HepG2 (cell line): ENCODE data around the gene PTPRO. TPM values are rescaled to one million over a fixed set of nuclear protein-coding genes. Genes with fewer than 3 reads are reported as not detected.

Experiments used
- ATAC-seq: fragments of 200-7000 bp; cut with Tn5 transposase; 3 replicates; pipeline ENCODE4 v1.9.1; 2020; ENCODE audit warnings: mild to moderate bottlenecking, moderate library complexity
- BruUV-seq: library from RNA; stranded (reverse); fragments of 400-500 nt; replicated peaks from 2 replicates; lab custom pipeline; 2021; lab: Mats Ljungman, UMichigan
- CTCF ChIA-PET: fragments of 300-600 bp; formaldehyde crosslinking; extraction: SDS; loops from one replicate; lab custom pipeline; 2021; ENCODE audit warnings: low total read pairs, inconsistent platforms, low intra/inter-chr PET ratio; lab: Yijun Ruan, JAX
- POLR2A ChIA-PET: fragments of 350-600 bp; sonication (Branson Sonifier 250); formaldehyde crosslinking; loops from one replicate; lab custom pipeline; 2020; ENCODE audit warnings: antibody characterized with exemption, inconsistent platforms; lab: Yijun Ruan, JAX
- DNase-seq: peaks from one replicate; pipeline ENCODE4 v3.0.0-alpha.2; 2015; ENCODE audit warnings: low spot score
- FAIRE-seq: peaks from 3 replicates; lab custom pipeline; 2011; peaks lifted over from hg19 to GRCh38; lab: Jason Lieb, UNC
- H2AFZ ChIP-seq: one replicate; pipeline ENCODE4 v1.6.1; 2011; ENCODE audit warnings: low read length, inconsistent platforms
- H3K27ac ChIP-seq: fragments of 300-600 bp; 3 replicates; pipeline ENCODE4 v1.8.0; 2011; ENCODE audit warnings: mixed run types, mild to moderate bottlenecking, mixed read lengths, low read length, inconsistent platforms; ENCODE audit not compliant: insufficient read depth; ENCODE audit errors: extremely low read length
- H3K27me3 ChIP-seq, 2 experiments: fragments of 200-600 bp in 1 of 2; 2 replicates in 1 of 2; 3 replicates in 1 of 2; pipeline versions ENCODE4 v1.6.0 to v1.8.0; 2011; ENCODE audit warnings: low read length in 2 of 2, mild to moderate bottlenecking in 2 of 2, moderate library complexity in 2 of 2, inconsistent platforms in 1 of 2; ENCODE audit not compliant: insufficient read depth in 2 of 2, control insufficient read depth in 1 of 2
- H3K36me3 ChIP-seq, 2 experiments: fragments of 200-600 bp in 1 of 2; replicated peaks in 1 of 2; 2 replicates in 1 of 2; 3 replicates in 1 of 2; pipeline versions ENCODE4 v1.5.1 to v1.8.0; 2011; ENCODE audit warnings: low read length in 2 of 2, inconsistent platforms in 1 of 2; ENCODE audit not compliant: insufficient read depth in 2 of 2, control insufficient read depth in 1 of 2
- H3K4me1 ChIP-seq: 2 replicates; pipeline ENCODE4 v1.5.1; 2012; ENCODE audit warnings: low read length, inconsistent platforms; ENCODE audit not compliant: insufficient read depth
- H3K4me2 ChIP-seq: 2 replicates; pipeline ENCODE4 v1.6.0; 2011; ENCODE audit warnings: low read depth, low read length, inconsistent platforms
- H3K4me3 ChIP-seq, 3 experiments: fragments of 200-600 bp in 1 of 3; sonication (generic), shearing (Covaris generic) in 1 of 3; replicated peaks in 1 of 3; 2 replicates each; pipeline ENCODE4 v1.5.1; 2011 to 2016; ENCODE audit warnings: low read length in 3 of 3, inconsistent platforms in 2 of 3, low read depth in 2 of 3, mild to moderate bottlenecking in 2 of 3, control low read depth in 1 of 3, mixed read lengths in 1 of 3; ENCODE audit not compliant: insufficient read depth in 1 of 3
- H3K79me2 ChIP-seq: one replicate; pipeline ENCODE4 v1.6.1; 2011; ENCODE audit warnings: low read length, inconsistent platforms; ENCODE audit not compliant: insufficient read depth
- H3K9ac ChIP-seq: 2 replicates; pipeline ENCODE4 v1.6.0; 2011; ENCODE audit warnings: mild to moderate bottlenecking, low read depth, low read length, inconsistent platforms; ENCODE audit not compliant: insufficient read depth
- H3K9me3 ChIP-seq: 2 replicates; pipeline ENCODE4 v1.5.1; 2012; ENCODE audit warnings: mild to moderate bottlenecking, low read length
- H4K20me1 ChIP-seq: 2 replicates; pipeline ENCODE4 v1.6.0; 2011; ENCODE audit warnings: inconsistent platforms, mild to moderate bottlenecking, low read length, moderate library complexity; ENCODE audit not compliant: insufficient read depth
- JUND ChIP-seq: sonication (generic); formaldehyde crosslinking; IDR thresholded peaks from 2 replicates; pipeline ENCODE4 v1.8.0; 2022; ENCODE audit warnings: mild to moderate bottlenecking, missing genetic modification reagents
- MNT ChIP-seq: fragments of 450-650 bp; IDR thresholded peaks from 2 replicates; pipeline ENCODE4 v1.6.1; 2016
- NPAS2 ChIP-seq: sonication (generic); formaldehyde crosslinking; IDR thresholded peaks from 2 replicates; pipeline ENCODE4 v1.8.0; 2022; ENCODE audit warnings: mild to moderate bottlenecking, missing genetic modification reagents, borderline replicate concordance
- TFDP2 ChIP-seq: sonication (generic); formaldehyde crosslinking; IDR thresholded peaks from 2 replicates; pipeline ENCODE4 v1.4.0; 2020; ENCODE audit warnings: missing genetic modification reagents
- YEATS2 ChIP-seq: sonication (generic); formaldehyde crosslinking; IDR thresholded peaks from 2 replicates; pipeline ENCODE4 v1.4.0; 2020; ENCODE audit warnings: missing genetic modification reagents, borderline replicate concordance
- ZBTB2 ChIP-seq: sonication (generic); formaldehyde crosslinking; IDR thresholded peaks from 2 replicates; pipeline ENCODE4 v1.8.0; 2022; ENCODE audit warnings: low read depth, missing genetic modification reagents
- ZBTB26 ChIP-seq: IDR thresholded peaks from 2 replicates; pipeline ENCODE4 v1.6.1; 2016; ENCODE audit warnings: missing compliant biosample characterization, missing genetic modification reagents, borderline replicate concordance
- ZNF431 ChIP-seq: sonication (generic); formaldehyde crosslinking; IDR thresholded peaks from 2 replicates; pipeline ENCODE4 v1.9.0; 2022; ENCODE audit warnings: missing genetic modification reagents, low read depth, mild to moderate bottlenecking, borderline replicate concordance
- ZNF670 ChIP-seq: sonication (generic); formaldehyde crosslinking; IDR thresholded peaks from 2 replicates; pipeline ENCODE4 v1.8.0; 2022; ENCODE audit warnings: mild to moderate bottlenecking, missing genetic modification reagents, borderline replicate concordance
- ZZZ3 ChIP-seq: sonication (generic); formaldehyde crosslinking; IDR thresholded peaks from 2 replicates; pipeline ENCODE4 v1.4.0; 2020; ENCODE audit warnings: missing genetic modification reagents, mild to moderate bottlenecking, borderline replicate concordance
- WGBS: methylation state at CpG from one replicate; pipeline ENCODE4 v1.1.6; 2017; ENCODE audit warnings: low lambda C conversion rate; 5-methylcytosine and 5-hydroxymethylcytosine counted together
- in situ Hi-C: cut with HindIII; loops from 2 replicates; pipeline ENCODE4 v1.10.0; 2017; ENCODE audit warnings: low pct_unique_long_range_greater_than_20kb; ENCODE audit not compliant: extremely low pct_ligation_motif_present
- intact Hi-C: fragments of 100-400 bp; cut with micrococcal nuclease; formaldehyde crosslinking; loops from one replicate; pipeline ENCODE4 v1.10.0; 2022; ENCODE audit not compliant: unreplicated experiment
- polyA plus RNA-seq, 8 experiments: library from polyadenylated mRNA; depleted of rRNA in 3 of 8; stranded (reverse) in 7 of 8; unstranded in 1 of 8; fragments of >200 nt; fragmentation: Illumina TruSeq in 4 of 8; extraction: Trizol in 4 of 8; gene quantifications; 2 replicates each; pipeline versions ENCODE4 v1.2.1 to v1.2.3, GENCODE V29; 2011 to 2016; ENCODE audit warnings: low read depth in 4 of 8, missing spikeins in 1 of 8, mixed read lengths in 1 of 8; ENCODE audit not compliant: insufficient read depth in 1 of 8
- total RNA-seq, 5 experiments: library from RNA; depleted of rRNA; stranded (reverse); fragments of >200 nt; fragmentation: Illumina TruSeq; extraction: Trizol; gene quantifications; 2 replicates each; pipeline ENCODE4 v1.2.3, GENCODE V29; 2016; ENCODE audit warnings: low read depth in 1 of 5
- TF ChIP-seq, protein P1 (sequence below): sonication (generic); formaldehyde crosslinking; IDR thresholded peaks from 2 replicates; pipeline ENCODE4 v1.5.1; 2020; ENCODE audit warnings: mild to moderate bottlenecking, missing genetic modification reagents, moderate library complexity
- TF ChIP-seq, protein P2 (sequence below): sonication (generic); formaldehyde crosslinking; IDR thresholded peaks from 2 replicates; pipeline ENCODE4 v1.4.0; 2020; ENCODE audit warnings: missing genetic modification reagents

The PTPRO gene
- total and polyA plus RNA-seq, 2 of the 13 experiments (the other 11 are each of a cell fraction or from before 2014, with no cell fraction given): 0.04 TPM; not detected in 1

DNA sequence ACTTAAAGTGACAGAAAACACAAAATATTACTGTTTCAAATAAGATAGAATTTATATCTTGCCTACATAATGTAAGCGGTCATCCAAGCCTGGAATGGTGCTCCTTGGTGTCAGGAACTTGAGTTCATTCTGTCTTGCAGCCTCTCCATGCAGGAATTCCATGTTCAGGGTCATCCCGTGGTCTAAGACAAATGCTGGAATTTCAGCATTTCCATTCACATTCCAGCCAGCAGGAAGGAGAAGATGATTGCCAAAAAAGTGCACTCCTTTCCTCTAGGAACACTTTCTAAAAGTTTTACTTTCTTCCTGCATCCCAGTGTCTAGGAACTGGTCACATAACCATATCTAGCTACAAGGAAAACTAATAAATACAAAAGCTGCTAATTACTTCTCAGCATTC, 106.3 kb downstream of the PTPRO start:
- no peak overlapping the region for H3K4me2 ChIP-seq
- DNase-seq (no peak), ATAC-seq (no peak), FAIRE-seq (no peak)
- no peaks in the 10 kb centered on the region for H3K36me3 ChIP-seq
- in situ Hi-C loops: no loop called here
- no peaks in the 10 kb centered on the region for H3K9me3 ChIP-seq
- no peak overlapping the region for H3K9ac ChIP-seq
- H2AFZ ChIP-seq: no peak overlapping the region
- peaks cover 0 to 1% of the 10 kb centered on the region in 2 experiments; a peak in 1 of 5 replicates for H3K27me3 ChIP-seq
- H3K4me3 ChIP-seq: no peak overlapping the region
- POLR2A ChIA-PET: no interaction called here
- no peaks in the 10 kb centered on the region for H3K4me1 ChIP-seq
- intact Hi-C loops: no loop called here
- H4K20me1 ChIP-seq: no peaks in the 10 kb centered on the region
- H3K79me2 ChIP-seq: no peaks in the 10 kb centered on the region
- no TSS peak for BruUV-seq
- CTCF ChIA-PET: no interaction called here
- 2% methylated on average over 2 of the region's 2 CpGs for WGBS
- no peak overlapping the region for H3K27ac ChIP-seq
- TF ChIP-seq ZNF670 (CRISPR knock-in tag) (no peak), YEATS2 (CRISPR knock-in tag) (no peak), TFDP2 (CRISPR knock-in tag) (no peak), ZBTB2 (CRISPR knock-in tag) (no peak), ZBTB26 (no peak), ZNF431 (CRISPR knock-in tag) (no peak), JUND (CRISPR knock-in tag) (no peak), NPAS2 (CRISPR knock-in tag) (no peak), MNT (no peak), ZZZ3 (no peak)
- TF ChIP-seq, protein P1, sequence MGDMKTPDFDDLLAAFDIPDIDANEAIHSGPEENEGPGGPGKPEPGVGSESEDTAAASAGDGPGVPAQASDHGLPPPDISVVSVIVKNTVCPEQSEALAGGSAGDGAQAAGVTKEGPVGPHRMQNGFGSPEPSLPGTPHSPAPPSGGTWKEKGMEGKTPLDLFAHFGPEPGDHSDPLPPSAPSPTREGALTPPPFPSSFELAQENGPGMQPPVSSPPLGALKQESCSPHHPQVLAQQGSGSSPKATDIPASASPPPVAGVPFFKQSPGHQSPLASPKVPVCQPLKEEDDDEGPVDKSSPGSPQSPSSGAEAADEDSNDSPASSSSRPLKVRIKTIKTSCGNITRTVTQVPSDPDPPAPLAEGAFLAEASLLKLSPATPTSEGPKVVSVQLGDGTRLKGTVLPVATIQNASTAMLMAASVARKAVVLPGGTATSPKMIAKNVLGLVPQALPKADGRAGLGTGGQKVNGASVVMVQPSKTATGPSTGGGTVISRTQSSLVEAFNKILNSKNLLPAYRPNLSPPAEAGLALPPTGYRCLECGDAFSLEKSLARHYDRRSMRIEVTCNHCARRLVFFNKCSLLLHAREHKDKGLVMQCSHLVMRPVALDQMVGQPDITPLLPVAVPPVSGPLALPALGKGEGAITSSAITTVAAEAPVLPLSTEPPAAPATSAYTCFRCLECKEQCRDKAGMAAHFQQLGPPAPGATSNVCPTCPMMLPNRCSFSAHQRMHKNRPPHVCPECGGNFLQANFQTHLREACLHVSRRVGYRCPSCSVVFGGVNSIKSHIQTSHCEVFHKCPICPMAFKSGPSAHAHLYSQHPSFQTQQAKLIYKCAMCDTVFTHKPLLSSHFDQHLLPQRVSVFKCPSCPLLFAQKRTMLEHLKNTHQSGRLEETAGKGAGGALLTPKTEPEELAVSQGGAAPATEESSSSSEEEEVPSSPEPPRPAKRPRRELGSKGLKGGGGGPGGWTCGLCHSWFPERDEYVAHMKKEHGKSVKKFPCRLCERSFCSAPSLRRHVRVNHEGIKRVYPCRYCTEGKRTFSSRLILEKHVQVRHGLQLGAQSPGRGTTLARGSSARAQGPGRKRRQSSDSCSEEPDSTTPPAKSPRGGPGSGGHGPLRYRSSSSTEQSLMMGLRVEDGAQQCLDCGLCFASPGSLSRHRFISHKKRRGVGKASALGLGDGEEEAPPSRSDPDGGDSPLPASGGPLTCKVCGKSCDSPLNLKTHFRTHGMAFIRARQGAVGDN (CRISPR knock-in tag): no peak
- TF ChIP-seq, protein P2, sequence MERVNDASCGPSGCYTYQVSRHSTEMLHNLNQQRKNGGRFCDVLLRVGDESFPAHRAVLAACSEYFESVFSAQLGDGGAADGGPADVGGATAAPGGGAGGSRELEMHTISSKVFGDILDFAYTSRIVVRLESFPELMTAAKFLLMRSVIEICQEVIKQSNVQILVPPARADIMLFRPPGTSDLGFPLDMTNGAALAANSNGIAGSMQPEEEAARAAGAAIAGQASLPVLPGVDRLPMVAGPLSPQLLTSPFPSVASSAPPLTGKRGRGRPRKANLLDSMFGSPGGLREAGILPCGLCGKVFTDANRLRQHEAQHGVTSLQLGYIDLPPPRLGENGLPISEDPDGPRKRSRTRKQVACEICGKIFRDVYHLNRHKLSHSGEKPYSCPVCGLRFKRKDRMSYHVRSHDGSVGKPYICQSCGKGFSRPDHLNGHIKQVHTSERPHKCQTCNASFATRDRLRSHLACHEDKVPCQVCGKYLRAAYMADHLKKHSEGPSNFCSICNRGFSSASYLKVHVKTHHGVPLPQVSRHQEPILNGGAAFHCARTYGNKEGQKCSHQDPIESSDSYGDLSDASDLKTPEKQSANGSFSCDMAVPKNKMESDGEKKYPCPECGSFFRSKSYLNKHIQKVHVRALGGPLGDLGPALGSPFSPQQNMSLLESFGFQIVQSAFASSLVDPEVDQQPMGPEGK (CRISPR knock-in tag): no peak
